Measurements from ENCODE around the gene C2orf81. TPM values are rescaled to one million over a fixed set of nuclear protein-coding genes. Genes with fewer than 3 reads are reported as not detected.
"Not testable (repeated sequence)": the region's sequence is repeated elsewhere in the genome, so short reads cannot be mapped to it uniquely, and the experiment has no call there.

C2orf81 gene
- total RNA-seq, 2 donors from 2014 or later: 0.59 to 0.79 TPM

GRCh38 chr2:74444498-74445318, 23.3 kb upstream of the C2orf81 start:
- no peak for DNase-seq
- intact Hi-C loops (cut with DNase I): no loop called here
- ATAC-seq: no peak

DNA sequence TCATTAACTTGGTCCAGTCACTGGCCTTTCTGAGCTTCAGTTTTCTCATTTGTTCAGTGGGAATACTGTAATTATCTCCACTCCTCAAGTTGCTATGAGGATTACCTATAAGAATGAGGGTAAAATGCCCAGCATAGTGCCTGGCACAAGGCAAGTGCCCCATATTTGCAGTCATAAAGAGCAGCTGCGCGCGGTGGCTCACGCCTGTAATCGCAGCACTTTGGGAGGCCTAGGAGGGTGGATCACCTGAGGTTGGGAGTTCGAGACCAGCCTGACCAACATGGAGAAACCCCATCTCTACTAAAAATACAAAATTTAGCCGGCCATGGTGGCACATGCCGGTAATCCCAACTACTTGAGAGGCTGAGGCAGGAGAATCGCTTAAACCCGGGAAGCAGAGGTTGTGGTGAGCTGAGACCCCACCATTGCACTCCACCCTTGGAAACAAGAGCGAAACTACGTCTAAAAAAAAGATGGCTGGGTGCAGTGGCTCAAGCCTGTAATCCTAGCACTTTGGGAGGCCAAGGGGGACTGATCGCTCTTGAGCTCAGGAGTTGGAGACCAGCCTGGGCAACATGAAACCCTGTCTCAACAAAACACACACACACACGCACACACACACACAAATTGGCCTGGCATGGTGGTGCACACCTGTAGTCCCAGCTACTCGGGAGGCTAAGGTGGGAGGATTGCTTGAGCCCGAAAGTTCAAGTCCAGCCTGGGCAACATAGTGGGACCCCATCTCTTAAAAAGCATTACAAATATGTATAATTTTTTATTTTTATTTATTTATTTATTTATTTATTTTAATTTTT, 21.3 kb upstream of the C2orf81 start:
- intact Hi-C loops (cut with DNase I); ATAC-seq; DNase-seq: not testable (repeated sequence)

DNA sequence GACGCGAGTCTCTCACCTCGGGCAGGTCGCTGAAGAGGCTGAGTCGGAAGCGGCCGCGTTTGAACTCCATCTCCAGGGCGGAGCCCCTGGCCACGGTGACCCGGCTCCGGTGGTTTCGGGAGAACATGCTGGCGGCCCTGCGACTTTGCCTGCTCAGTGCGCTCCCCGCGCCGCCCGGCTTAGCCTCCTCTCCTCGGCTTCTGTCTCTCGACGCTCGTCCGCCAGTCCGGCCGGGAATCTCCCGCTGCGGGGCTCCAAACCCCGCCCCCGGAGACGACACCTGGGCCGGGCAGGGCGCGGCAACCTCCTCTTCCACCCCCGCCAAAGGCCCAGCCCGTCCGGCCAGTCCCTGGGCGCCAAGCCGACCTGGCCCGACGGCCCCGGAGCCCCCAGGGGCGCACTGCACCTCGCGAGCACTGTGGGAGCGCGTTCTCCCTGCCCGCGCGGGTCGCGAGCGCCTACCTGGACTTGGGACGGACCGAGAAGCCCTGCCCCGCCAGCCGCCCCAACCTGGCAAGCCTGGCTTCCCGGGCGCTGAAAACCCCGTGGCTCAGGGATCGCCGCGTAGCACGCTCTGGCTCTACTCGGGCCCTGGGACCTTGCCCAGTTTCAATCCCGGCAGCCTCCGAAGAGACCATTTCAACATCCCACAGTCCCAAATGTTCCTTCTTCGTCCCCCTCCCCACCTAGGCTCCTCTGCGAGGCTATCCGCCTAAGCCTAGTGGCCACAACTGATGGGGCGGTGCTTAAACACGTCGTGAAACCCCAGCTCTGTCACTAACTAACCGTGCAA, 20.5 kb upstream of the C2orf81 start, which contains the start of gene RTKN:
TSS of gene RTKN (minus strand) at position 248 of the 793 bp plus-strand sequence. CDS start at position 127, 121 bp downstream.
- ATAC-seq (peak; percentile 14 to 30), DNase-seq (peak; percentile 68)
- intact Hi-C loops (cut with DNase I): no loop called here

DNA sequence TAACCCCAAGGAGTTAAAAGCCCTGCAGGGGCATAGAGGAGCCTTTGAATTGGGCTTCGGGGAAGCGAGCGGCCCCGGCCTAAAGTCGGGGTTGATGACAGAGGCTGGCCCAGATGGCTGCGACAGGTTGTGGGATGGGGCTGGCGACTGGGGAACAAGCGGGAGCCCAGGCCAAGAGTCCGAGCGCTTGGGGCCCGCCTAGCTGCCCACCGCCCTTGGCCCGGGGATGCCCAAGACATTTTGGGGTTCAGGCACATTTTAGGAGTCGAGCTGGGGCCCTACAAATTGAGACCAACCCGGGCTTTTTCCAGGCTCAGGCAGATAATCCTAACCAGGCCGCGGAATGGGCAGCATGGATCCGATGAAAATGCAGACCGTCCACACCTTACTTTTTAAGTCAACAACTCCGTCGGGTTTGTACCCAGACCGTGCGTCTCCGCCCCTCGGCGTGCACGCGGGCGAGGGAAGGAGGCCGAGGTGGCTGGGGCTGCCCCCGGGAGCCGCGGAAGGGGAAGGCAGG, 19.8 kb upstream of the C2orf81 start:
- no peak for DNase-seq
- peak; percentile 4 to 6 for ATAC-seq
- intact Hi-C loops (cut with DNase I): no loop called here

GRCh38 chr2:74440378-74441169, 19.2 kb upstream of the C2orf81 start:
- ATAC-seq (peak; percentile 94 to 95), DNase-seq (peak; percentile 93)
- intact Hi-C loops (cut with DNase I): no loop called here

DNA sequence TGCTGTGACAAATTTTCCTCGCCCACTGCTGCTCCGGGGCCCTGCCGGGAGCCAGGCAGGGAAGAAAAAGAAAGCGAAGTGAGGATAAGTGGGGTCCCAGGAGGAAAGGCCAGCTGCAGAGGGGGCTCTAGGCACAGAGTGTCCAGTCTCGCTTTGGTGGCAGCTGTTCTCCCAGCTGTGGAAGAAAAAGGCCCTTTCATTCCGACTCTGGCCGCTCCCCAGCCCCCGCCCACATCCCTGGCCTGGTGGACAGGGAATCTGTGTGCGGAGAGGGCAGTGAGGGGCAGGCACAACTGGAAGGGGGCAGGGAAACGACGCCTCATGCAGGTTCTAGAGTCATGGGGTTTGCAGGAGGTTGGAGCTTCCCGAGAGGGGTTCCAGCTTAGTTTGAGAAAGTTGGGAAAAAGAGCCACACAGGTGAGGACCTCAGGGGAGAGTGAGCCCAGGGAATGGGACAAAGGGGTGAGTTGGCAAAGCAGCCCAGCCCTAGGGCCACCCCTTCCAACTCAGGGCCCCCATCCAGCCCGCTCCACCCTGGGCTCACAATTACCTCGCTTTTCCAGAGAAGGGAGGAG, 18.5 kb upstream of the C2orf81 start:
- ATAC-seq: peak; percentile 48 to 56
- intact Hi-C loops (cut with DNase I): no loop called here
- DNase-seq: peak; percentile 86

DNA sequence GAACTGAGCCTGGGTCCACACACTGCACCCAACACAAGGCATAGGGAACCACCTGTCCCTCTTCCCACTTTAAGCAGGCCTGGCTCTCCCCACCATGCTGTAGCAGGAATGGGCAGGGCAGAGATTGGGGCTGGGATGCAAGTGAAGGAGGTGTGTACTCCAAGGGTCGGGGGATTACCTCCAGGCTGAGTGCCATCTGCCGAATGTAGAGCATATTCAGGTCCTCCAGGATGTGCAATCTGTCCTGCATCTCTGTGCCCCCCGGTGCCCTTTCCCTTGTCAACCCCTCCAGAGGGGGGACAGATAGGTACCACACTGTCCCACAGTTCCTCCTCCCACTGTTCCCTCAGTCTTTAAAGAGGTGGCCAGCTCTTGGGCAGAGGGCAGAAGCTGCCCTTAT, 18.0 kb upstream of the C2orf81 start:
- no peak for ATAC-seq

GRCh38 chr2:74438248-74438647, 16.8 kb upstream of the C2orf81 start:
- DNase-seq (no peak), ATAC-seq (no peak)
- intact Hi-C loops (cut with DNase I): no loop called here

More for the DNA sequence above, 18.0 kb upstream of the C2orf81 start:
- DNase-seq: no peak
- intact Hi-C loops (cut with DNase I): no loop called here

- no peak for ATAC-seq
- no peak for DNase-seq
- intact Hi-C loops (cut with DNase I): no loop called here
These were observed 15.7 kb upstream of the C2orf81 start for GRCh38 chr2:74436848-74437695.

DNA sequence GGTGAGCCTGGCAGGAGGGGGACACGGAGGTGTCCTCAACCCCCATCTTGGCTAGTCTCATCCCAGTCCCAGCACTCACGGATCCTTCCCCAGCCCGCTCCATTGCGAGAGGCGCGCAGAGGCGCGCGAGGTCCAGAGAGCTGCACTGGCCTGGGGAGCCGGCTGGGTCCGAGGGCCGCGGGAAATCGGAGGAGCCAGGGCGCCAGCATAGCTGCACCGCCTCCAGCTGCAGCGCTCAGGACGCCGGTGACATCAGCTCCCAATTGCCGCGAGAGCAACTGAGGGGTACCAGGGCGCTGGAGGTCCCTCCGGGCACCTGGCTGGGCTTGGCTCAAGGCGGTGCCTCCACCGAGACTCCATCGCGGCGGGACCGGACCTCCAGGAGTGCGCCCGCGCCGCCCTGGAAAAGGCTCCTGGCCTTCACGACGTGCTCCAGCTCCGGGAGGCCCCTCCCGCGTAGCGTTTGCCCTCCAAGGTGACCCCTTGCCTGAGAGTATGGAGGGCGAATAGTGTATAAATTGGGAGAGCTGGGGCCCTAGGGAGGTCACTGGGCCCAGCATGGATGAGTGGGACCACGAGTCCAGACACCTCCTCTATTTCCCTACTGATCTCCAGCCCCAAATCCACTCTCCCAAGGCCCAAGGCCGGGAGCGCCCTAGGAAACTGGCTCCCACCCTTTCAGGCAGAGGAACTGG, 14.8 kb upstream of the C2orf81 start:
- DNase-seq: no peak
- intact Hi-C loops (cut with DNase I): no loop called here
- no peak for ATAC-seq

GRCh38 chr2:74430502-74430901, 9.1 kb upstream of the C2orf81 start:
- intact Hi-C loops (cut with DNase I): no loop called here
- DNase-seq: no peak
- no peak for ATAC-seq

GRCh38 chr2:74429487-74430451, 8.3 kb upstream of the C2orf81 start:
- intact Hi-C loops (cut with DNase I): no loop called here
- DNase-seq (no peak), ATAC-seq (no peak)

DNA sequence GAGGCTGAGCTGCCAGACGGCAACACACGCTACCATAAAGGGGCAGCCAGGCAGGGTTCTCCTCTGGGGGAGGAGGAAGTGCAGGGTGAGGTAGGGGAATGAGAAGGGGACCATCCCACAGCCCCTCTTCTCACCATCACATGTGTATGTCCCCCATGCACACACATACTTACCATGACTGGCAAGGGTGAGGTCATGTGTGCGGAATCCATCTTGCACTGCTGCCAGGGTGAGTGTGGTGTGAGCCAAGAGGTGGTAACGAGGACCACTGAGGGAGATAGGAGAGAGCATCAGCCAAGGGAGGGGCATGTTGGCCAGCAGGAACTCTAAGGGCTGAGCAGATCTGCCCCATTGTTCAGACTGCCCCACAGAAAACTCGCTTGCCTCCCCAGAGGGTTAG, 7.3 kb upstream of the C2orf81 start:
- intact Hi-C loops (cut with DNase I): no loop called here
- DNase-seq: no peak
- ATAC-seq: no peak

DNA sequence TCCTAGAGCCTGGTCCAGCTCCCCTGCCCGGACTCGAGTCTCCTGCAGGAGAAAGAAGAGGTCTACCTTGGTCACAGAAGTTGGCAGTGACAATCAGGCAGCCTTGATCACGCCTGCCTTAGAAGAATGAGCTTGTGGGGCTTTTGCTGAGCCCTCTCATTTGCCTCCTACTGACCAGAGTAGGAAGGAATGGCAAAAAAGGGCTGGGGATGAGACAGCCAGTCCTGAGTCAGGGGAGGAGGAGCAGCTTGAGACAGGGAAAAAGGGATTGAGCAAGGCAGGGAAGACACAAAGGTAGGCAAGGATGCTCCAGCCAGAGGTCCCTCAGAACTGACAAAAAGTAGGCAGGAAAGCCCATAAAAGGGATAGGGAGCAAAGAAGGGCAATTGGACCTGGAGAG, 6.1 kb upstream of the C2orf81 start:
- ATAC-seq: no peak
- no peak for DNase-seq
- intact Hi-C loops (cut with DNase I): no loop called here

DNA sequence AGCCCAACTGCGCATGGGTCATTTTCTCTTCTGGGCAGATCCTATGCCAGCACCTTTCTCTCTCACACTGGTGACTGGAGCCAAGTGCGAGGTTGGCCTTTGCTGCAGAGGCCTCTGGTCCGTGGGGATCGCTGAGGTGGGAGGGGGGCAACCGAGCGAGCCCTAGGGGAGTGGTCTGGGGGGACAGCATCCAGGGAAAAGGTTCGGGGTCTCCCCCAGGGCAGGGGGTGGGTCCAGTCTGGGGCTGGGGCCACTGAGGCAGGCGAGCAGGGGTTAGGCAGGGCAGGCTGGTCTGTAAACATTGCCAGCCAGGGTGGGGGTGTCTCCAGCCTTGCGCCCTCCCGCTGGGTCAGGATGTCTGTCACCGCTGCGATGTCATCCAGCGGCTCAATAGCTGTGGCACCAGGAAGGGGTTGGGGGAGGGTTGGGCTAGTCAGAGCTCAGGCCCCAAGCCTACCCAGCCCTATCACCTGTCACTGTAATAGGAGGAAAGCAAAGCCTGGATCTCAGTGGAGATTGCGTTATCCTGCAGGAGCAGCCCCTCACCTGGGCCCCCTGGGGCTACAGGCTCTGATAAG, 4.9 kb upstream of the C2orf81 start:
- ATAC-seq: no peak
- DNase-seq: no peak
- intact Hi-C loops (cut with DNase I): no loop called here
